ENCODE data around the gene PTGFR.

GRCh38 chr1:78468521-78468920, 22.3 kb upstream of the PTGFR start:
- TF ChIP-seq CTCF (IDR thresholded peaks at IDR 0.05; ENCODE audit: low read length) (no peak), EZH2 (IDR thresholded peaks at IDR 0.05; ENCODE audit: borderline replicate concordance, low read length) (no peak)

Data from OCI-LY1 (cell line).